H9 (cell line): Measurements from ENCODE around the gene LTBP2. TPM values are rescaled to one million over a fixed set of nuclear protein-coding genes. Genes with fewer than 3 reads are reported as not detected.
A peak's percentile ranks its signal among the peaks of the same experiment; 100 is the strongest.

Experiments
- DNase-seq: peaks from one replicate; pipeline ENCODE4 v3.0.0-alpha.2; 2017
- H2AFZ ChIP-seq: one replicate; pipeline ENCODE4 v1.6.1; 2013; ENCODE audit warnings: mild to moderate bottlenecking, low read length, control low read depth, moderate library complexity
- H2AK5ac ChIP-seq: 2 replicates; pipeline ENCODE4 v1.6.1; 2013; ENCODE audit warnings: low read length, control low read depth, mixed read lengths; ENCODE audit not compliant: insufficient read length
- H2BK120ac ChIP-seq: one replicate; pipeline ENCODE4 v1.6.1; 2013; ENCODE audit warnings: low read depth, mild to moderate bottlenecking, low read length, control low read depth, inconsistent platforms; ENCODE audit not compliant: poor library complexity, severe bottlenecking
- H2BK12ac ChIP-seq: 2 replicates; pipeline ENCODE4 v1.6.1; 2013; ENCODE audit warnings: low read length, control low read depth, mixed read lengths, low read depth; ENCODE audit not compliant: insufficient read length
- H2BK15ac ChIP-seq: 2 replicates; pipeline ENCODE4 v1.6.1; 2013; ENCODE audit warnings: low read depth, low read length, control low read depth
- H2BK20ac ChIP-seq: one replicate; pipeline ENCODE4 v1.6.1; 2013; ENCODE audit warnings: low read depth, mild to moderate bottlenecking, low read length, control low read depth, inconsistent platforms; ENCODE audit not compliant: poor library complexity, severe bottlenecking
- H2BK5ac ChIP-seq: 2 replicates; pipeline ENCODE4 v1.6.1; 2013; ENCODE audit warnings: low read length, control low read depth, mixed read lengths; ENCODE audit not compliant: insufficient read length
- H3K14ac ChIP-seq: 2 replicates; pipeline ENCODE4 v1.6.1; 2013; ENCODE audit warnings: low read length, control low read depth; ENCODE audit not compliant: insufficient read depth
- H3K18ac ChIP-seq: 2 replicates; pipeline ENCODE4 v1.6.1; 2013; ENCODE audit warnings: low read depth, mild to moderate bottlenecking, mixed read lengths, low read length, control low read depth; ENCODE audit not compliant: insufficient read length
- H3K23ac ChIP-seq: 2 replicates; pipeline ENCODE4 v1.6.1; 2013; ENCODE audit warnings: low read length, control low read depth, mixed read lengths, low read depth; ENCODE audit not compliant: insufficient read length
- H3K23me2 ChIP-seq: 2 replicates; pipeline ENCODE4 v1.6.1; 2013; ENCODE audit warnings: low read depth, mild to moderate bottlenecking, mixed read lengths, low read length, control low read depth; ENCODE audit not compliant: insufficient read length, poor library complexity, severe bottlenecking
- H3K27ac ChIP-seq: 2 replicates; pipeline ENCODE4 v1.5.1; 2013; ENCODE audit warnings: low read length, control low read depth, mixed read lengths, low read depth; ENCODE audit not compliant: insufficient read length
- H3K27me3 ChIP-seq: 2 replicates; pipeline ENCODE4 v1.6.1; 2013; ENCODE audit warnings: low read length, control low read depth, inconsistent platforms; ENCODE audit not compliant: insufficient read depth
- H3K4ac ChIP-seq: 2 replicates; pipeline ENCODE4 v1.6.1; 2013; ENCODE audit warnings: low read depth, mild to moderate bottlenecking, control low read depth, inconsistent platforms, low read length, moderate library complexity
- H3K4me1 ChIP-seq: 2 replicates; pipeline ENCODE4 v1.6.1; 2013; ENCODE audit warnings: low read length, control low read depth, inconsistent platforms; ENCODE audit not compliant: insufficient read depth
- H3K4me2 ChIP-seq: 2 replicates; pipeline ENCODE4 v1.6.1; 2013; ENCODE audit warnings: low read length, control low read depth, mixed read lengths; ENCODE audit not compliant: insufficient read length, insufficient read depth
- H3K56ac ChIP-seq: 2 replicates; pipeline ENCODE4 v1.6.1; 2013; ENCODE audit warnings: low read depth, mild to moderate bottlenecking, mixed read lengths, low read length, control low read depth; ENCODE audit not compliant: insufficient read length
- H3K79me1 ChIP-seq: 2 replicates; pipeline ENCODE4 v1.6.1; 2013; ENCODE audit warnings: low read depth, mild to moderate bottlenecking, moderate library complexity, low read length, control low read depth, inconsistent platforms; ENCODE audit not compliant: insufficient read depth, poor library complexity, severe bottlenecking
- H3K79me2 ChIP-seq: 2 replicates; pipeline ENCODE4 v1.6.1; 2013; ENCODE audit warnings: low read length, control low read depth, inconsistent platforms; ENCODE audit not compliant: insufficient read depth
- H3K9ac ChIP-seq: 2 replicates; pipeline ENCODE4 v1.6.1; 2013; ENCODE audit warnings: low read length, control low read depth, mixed read lengths; ENCODE audit not compliant: insufficient read length; ENCODE audit errors: extremely low read depth
- H3K9me3 ChIP-seq: one replicate; pipeline ENCODE4 v1.6.1; 2013; ENCODE audit warnings: low read depth, low read length, inconsistent platforms; ENCODE audit not compliant: control insufficient read depth
- H3T11ph ChIP-seq: one replicate; pipeline ENCODE4 v1.6.1; 2013; ENCODE audit warnings: mild to moderate bottlenecking, low read length, control low read depth, inconsistent platforms
- H4K20me1 ChIP-seq: one replicate; pipeline ENCODE4 v1.6.1; 2013; ENCODE audit not compliant: control insufficient read depth, insufficient read length, insufficient read depth
- H4K5ac ChIP-seq: 2 replicates; pipeline ENCODE4 v1.6.1; 2013; ENCODE audit warnings: low read depth, mild to moderate bottlenecking, mixed read lengths, low read length, control low read depth; ENCODE audit not compliant: insufficient read length
- H4K8ac ChIP-seq: replicated peaks from 2 replicates; pipeline ENCODE4 v1.6.1; 2013; ENCODE audit warnings: low read length, control low read depth, mixed read lengths, low read depth; ENCODE audit not compliant: insufficient read length
- H4K91ac ChIP-seq: 2 replicates; pipeline ENCODE4 v1.6.1; 2013; ENCODE audit warnings: low read depth, mild to moderate bottlenecking, moderate library complexity, mixed read lengths, low read length, control low read depth; ENCODE audit not compliant: insufficient read length
- H3K27ac Mint-ChIP-seq, 3 experiments: 2 replicates in 2 of 3; 3 replicates in 1 of 3; pipeline ENCODE4 v1.8.0; 2020 to 2021; ENCODE audit warnings: mixed read lengths in 3 of 3, mild to moderate bottlenecking in 1 of 3, moderate library complexity in 1 of 3
- H3K27me3 Mint-ChIP-seq: 2 replicates; pipeline ENCODE4 v1.8.0; 2021; ENCODE audit warnings: low read depth, mild to moderate bottlenecking, moderate library complexity, mixed read lengths
- H3K36me3 Mint-ChIP-seq, 3 experiments: 2 replicates in 2 of 3; 3 replicates in 1 of 3; pipeline ENCODE4 v1.8.0; 2020 to 2021; ENCODE audit warnings: low read depth in 3 of 3, mixed read lengths in 3 of 3; ENCODE audit not compliant: insufficient read depth in 1 of 3
- H3K4me1 Mint-ChIP-seq, 2 experiments: 2 replicates each; pipeline ENCODE4 v1.8.0; 2020; ENCODE audit warnings: mixed read lengths in 2 of 2
- H3K4me3 Mint-ChIP-seq, 2 experiments: 2 replicates in 1 of 2; 3 replicates in 1 of 2; pipeline ENCODE4 v1.8.0; 2020 to 2021; ENCODE audit warnings: mild to moderate bottlenecking in 2 of 2, mixed read lengths in 2 of 2, moderate library complexity in 1 of 2
- H3K9me3 Mint-ChIP-seq, 2 experiments: 2 replicates in 1 of 2; 3 replicates in 1 of 2; pipeline ENCODE4 v1.8.0; 2020; ENCODE audit warnings: mild to moderate bottlenecking in 2 of 2, mixed read lengths in 2 of 2, moderate library complexity in 1 of 2
- WGBS: extraction: QIAGEN DNeasy Blood & Tissue Kit; methylation state at CpG from one replicate; pipeline ENCODE4 v1.1.7; 2013; ENCODE audit warnings: missing lambda C conversion rate, low lambda C conversion rate, mixed read lengths; ENCODE audit not compliant: insufficient read length; ENCODE audit errors: extremely low coverage; 5-methylcytosine and 5-hydroxymethylcytosine counted together
- total RNA-seq: library from RNA; stranded (reverse); gene quantifications from 2 replicates; pipeline ENCODE4 v1.2.1, GENCODE V29; 2021
- TF ChIP-seq, protein P1 (sequence below): fragments of 200-600 bp; sonication (generic); conservative IDR thresholded peaks from 3 replicates; pipeline ENCODE4 v1.8.0; 2021; ENCODE audit warnings: antibody characterized with exemption, mild to moderate bottlenecking

The LTBP2 gene
- total RNA-seq, 1 experiment from 2014 or later = 0.77 TPM

DNA sequence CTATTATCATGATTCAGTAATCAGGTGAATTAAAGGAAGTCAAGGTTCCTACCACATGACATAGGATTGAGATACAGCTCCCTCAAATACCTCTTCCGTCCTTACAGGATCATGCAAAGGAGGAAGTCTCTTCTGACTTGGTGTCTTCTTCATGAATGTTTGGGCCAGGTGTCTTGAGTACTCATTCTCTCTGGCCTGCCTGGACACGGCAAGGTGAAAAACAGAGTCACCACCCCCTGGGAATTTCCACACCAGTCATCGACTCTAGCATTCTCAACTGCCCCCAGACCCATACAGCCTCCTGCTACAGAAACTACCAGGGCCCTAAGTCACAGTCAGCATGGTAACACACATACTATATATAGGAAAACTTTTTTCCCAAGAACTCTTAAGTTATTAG lies 44.9 kb upstream of the LTBP2 start:
- Histone ChIP-seq H4K91ac (no peak overlapping the region), H2BK120ac (no peak overlapping the region), H3K14ac (no peak overlapping the region), H3K4me1 (no peaks in the 10 kb centered on the region), H3T11ph (no peak overlapping the region), H3K9ac (no peak overlapping the region), H3K23ac (no peak overlapping the region), H3K27me3 (no peaks in the 10 kb centered on the region), H2AK5ac (no peak overlapping the region), H4K8ac (no peak overlapping the region), H2BK5ac (no peak overlapping the region), H2BK12ac (no peak overlapping the region), H3K9me3 (no peaks in the 10 kb centered on the region), H3K79me1 (no peaks in the 10 kb centered on the region), H4K20me1 (no peaks in the 10 kb centered on the region), H3K23me2 (no peaks in the 10 kb centered on the region), H3K4me2 (no peak overlapping the region), H3K56ac (no peak overlapping the region), H2BK20ac (no peak overlapping the region), H3K27ac (no peak overlapping the region), H3K18ac (no peak overlapping the region), H4K5ac (no peak overlapping the region), H2BK15ac (no peak overlapping the region), H3K4ac (no peak overlapping the region), H3K79me2 (no peaks in the 10 kb centered on the region), H2AFZ (no peak overlapping the region)
- Mint-ChIP-seq H3K36me3 (peaks cover 0 to 30% (median 17%) of the 10 kb centered on the region in 3 experiments; a peak in 5 of 7 replicates), H3K27me3 (no peaks in the 10 kb centered on the region), H3K4me3 (no peak overlapping the region; a peak in 1 of 5 replicates), H3K27ac (peak overlapping the region in 1 of 3 experiments; percentile 32; a peak in 1 of 7 replicates), H3K9me3 (no peaks in the 10 kb centered on the region), H3K4me1 (no peaks in the 10 kb centered on the region)
- no CpG with 5 or more reads among the region's 3 CpGs for WGBS
- TF ChIP-seq, protein P1, sequence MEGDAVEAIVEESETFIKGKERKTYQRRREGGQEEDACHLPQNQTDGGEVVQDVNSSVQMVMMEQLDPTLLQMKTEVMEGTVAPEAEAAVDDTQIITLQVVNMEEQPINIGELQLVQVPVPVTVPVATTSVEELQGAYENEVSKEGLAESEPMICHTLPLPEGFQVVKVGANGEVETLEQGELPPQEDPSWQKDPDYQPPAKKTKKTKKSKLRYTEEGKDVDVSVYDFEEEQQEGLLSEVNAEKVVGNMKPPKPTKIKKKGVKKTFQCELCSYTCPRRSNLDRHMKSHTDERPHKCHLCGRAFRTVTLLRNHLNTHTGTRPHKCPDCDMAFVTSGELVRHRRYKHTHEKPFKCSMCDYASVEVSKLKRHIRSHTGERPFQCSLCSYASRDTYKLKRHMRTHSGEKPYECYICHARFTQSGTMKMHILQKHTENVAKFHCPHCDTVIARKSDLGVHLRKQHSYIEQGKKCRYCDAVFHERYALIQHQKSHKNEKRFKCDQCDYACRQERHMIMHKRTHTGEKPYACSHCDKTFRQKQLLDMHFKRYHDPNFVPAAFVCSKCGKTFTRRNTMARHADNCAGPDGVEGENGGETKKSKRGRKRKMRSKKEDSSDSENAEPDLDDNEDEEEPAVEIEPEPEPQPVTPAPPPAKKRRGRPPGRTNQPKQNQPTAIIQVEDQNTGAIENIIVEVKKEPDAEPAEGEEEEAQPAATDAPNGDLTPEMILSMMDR = no peak
- no peak for DNase-seq
